ENCODE measurements around the gene PDE11A.

The PDE11A gene

GRCh38 chr2:177923323-177923722, 149.3 kb downstream of the PDE11A start:
- H3K27ac Mint-ChIP-seq, result no peak overlapping the region
- H3K4me1 Mint-ChIP-seq, result peaks cover 1% of the 10 kb centered on the region
- H3K4me3 Mint-ChIP-seq, result no peak overlapping the region
- H3K27me3 Mint-ChIP-seq (ENCODE audit: low read depth, poor library complexity), result no peaks in the 10 kb centered on the region
- no peaks in the 10 kb centered on the region for H3K36me3 Mint-ChIP-seq (ENCODE audit: low read depth)
- peaks cover 7% of the 10 kb centered on the region for H3K9me3 Mint-ChIP-seq
- no peak for DNase-seq
- no peak for TF ChIP-seq CTCF (IDR thresholded peaks at IDR 0.05)

- no peak for TF ChIP-seq CTCF (IDR thresholded peaks at IDR 0.05)
- H3K9me3 Mint-ChIP-seq, result peaks cover 7% of the 10 kb centered on the region
- no peak overlapping the region for H3K4me3 Mint-ChIP-seq
- H3K36me3 Mint-ChIP-seq (ENCODE audit: low read depth), result no peaks in the 10 kb centered on the region
- H3K4me1 Mint-ChIP-seq, result peaks cover 11% of the 10 kb centered on the region
- H3K27ac Mint-ChIP-seq, result no peak overlapping the region
- no peaks in the 10 kb centered on the region for H3K27me3 Mint-ChIP-seq (ENCODE audit: low read depth, poor library complexity)
- no peak for DNase-seq
These were observed 150.9 kb downstream of the PDE11A start for GRCh38 chr2:177921726-177922125.

GRCh38 chr2:177917169-177917568, 155.4 kb downstream of the PDE11A start:
- Mint-ChIP-seq H3K36me3 (ENCODE audit: low read depth) (no peaks in the 10 kb centered on the region), H3K27ac (no peak overlapping the region), H3K4me3 (no peak overlapping the region), H3K9me3 (no peaks in the 10 kb centered on the region), H3K27me3 (ENCODE audit: low read depth, poor library complexity) (no peaks in the 10 kb centered on the region), H3K4me1 (peaks cover 11% of the 10 kb centered on the region)
- no peak for DNase-seq
- TF ChIP-seq CTCF (IDR thresholded peaks at IDR 0.05), result no peak

- no peak overlapping the region for H3K4me3 Mint-ChIP-seq
These were observed 156.2 kb downstream of the PDE11A start for GRCh38 chr2:177916342-177916741.

GRCh38 chr2:177914247-177914646, 158.3 kb downstream of the PDE11A start:
- H3K9me3 Mint-ChIP-seq, result no peaks in the 10 kb centered on the region
- no peak overlapping the region for H3K4me3 Mint-ChIP-seq
- TF ChIP-seq CTCF (IDR thresholded peaks at IDR 0.05), result no peak
- DNase-seq, result no peak
- no peak overlapping the region for H3K27ac Mint-ChIP-seq
- no peaks in the 10 kb centered on the region for H3K27me3 Mint-ChIP-seq (ENCODE audit: low read depth, poor library complexity)
- peaks cover 11% of the 10 kb centered on the region for H3K4me1 Mint-ChIP-seq
- H3K36me3 Mint-ChIP-seq (ENCODE audit: low read depth), result no peaks in the 10 kb centered on the region

More at GRCh38 chr2:177916342-177916741, 156.2 kb downstream of the PDE11A start:
- no peak for TF ChIP-seq CTCF (IDR thresholded peaks at IDR 0.05)
- Mint-ChIP-seq H3K27me3 (ENCODE audit: low read depth, poor library complexity) (no peaks in the 10 kb centered on the region), H3K36me3 (ENCODE audit: low read depth) (no peaks in the 10 kb centered on the region), H3K9me3 (no peaks in the 10 kb centered on the region), H3K27ac (no peak overlapping the region), H3K4me1 (peaks cover 11% of the 10 kb centered on the region)
- DNase-seq, result no peak

GRCh38 chr2:177909962-177910361, 162.6 kb downstream of the PDE11A start:
- no peaks in the 10 kb centered on the region for H3K36me3 Mint-ChIP-seq (ENCODE audit: low read depth)
- H3K4me3 Mint-ChIP-seq, result no peak overlapping the region
- TF ChIP-seq CTCF (IDR thresholded peaks at IDR 0.05), result no peak
- H3K9me3 Mint-ChIP-seq, result no peaks in the 10 kb centered on the region
- no peak overlapping the region for H3K27ac Mint-ChIP-seq
- no peaks in the 10 kb centered on the region for H3K4me1 Mint-ChIP-seq
- DNase-seq, result no peak
- no peaks in the 10 kb centered on the region for H3K27me3 Mint-ChIP-seq (ENCODE audit: low read depth, poor library complexity)

Measured in nephron progenitor cell (in vitro differentiated cells).